ENCODE measurements around the gene THRB. TPM values are rescaled to one million over a fixed set of nuclear protein-coding genes. Genes with fewer than 3 reads are reported as not detected.

The THRB gene
- total and polyA plus RNA-seq, 4 experiments from 2014 or later: 0.03 TPM; not detected in 3

GRCh38 chr3:24443476-24443875 is 51.2 kb downstream of the THRB start:
- DNase-seq: no peak
- Mint-ChIP-seq H3K27ac (no peak overlapping the region), H3K4me1 (no peaks in the 10 kb centered on the region), H3K4me3 (no peak overlapping the region), H3K36me3 (no peaks in the 10 kb centered on the region), H3K9me3 (peaks cover 0 to 3% (median 0%) of the 10 kb centered on the region in 8 donors), H3K27me3 (no peaks in the 10 kb centered on the region)
- Histone ChIP-seq H3K36me3 (ENCODE audit: insufficient read depth, low read length) (no peaks in the 10 kb centered on the region), H3K4me1 (ENCODE audit: insufficient read depth, low read length) (no peaks in the 10 kb centered on the region), H3K27me3 (ENCODE audit: insufficient read depth, low read length) (no peaks in the 10 kb centered on the region), H3K27ac (ENCODE audit: low read depth, low read length) (no peak overlapping the region), H3K9me3 (ENCODE audit: control insufficient read depth in 1 of 2, low read length in 2 of 2) (no peaks in the 10 kb centered on the region), H3K4me3 (ENCODE audit: low read length in 2 of 2) (no peak overlapping the region)
- intact Hi-C loops (cut with micrococcal nuclease): no loop called here
- ChIA-PET CTCF (ENCODE audit: partially characterized antibody) (no interaction called here), POLR2A (ENCODE audit: partially characterized antibody) (no interaction called here)

- H3K36me3 Mint-ChIP-seq: no peaks in the 10 kb centered on the region
- H3K4me1 ChIP-seq (ENCODE audit: insufficient read depth, low read length): no peaks in the 10 kb centered on the region
- intact Hi-C loops (cut with micrococcal nuclease): no loop called here
- no peaks in the 10 kb centered on the region for H3K27me3 Mint-ChIP-seq
- CTCF ChIA-PET (ENCODE audit: partially characterized antibody): no interaction called here
- H3K4me1 Mint-ChIP-seq: no peaks in the 10 kb centered on the region
- H3K9me3 Mint-ChIP-seq: no peaks in the 10 kb centered on the region
- H3K4me3 ChIP-seq (ENCODE audit: low read length in 2 of 2): no peak overlapping the region
- POLR2A ChIA-PET (ENCODE audit: partially characterized antibody): no interaction called here
- no peaks in the 10 kb centered on the region for H3K36me3 ChIP-seq (ENCODE audit: insufficient read depth, low read length)
- H3K27me3 ChIP-seq (ENCODE audit: insufficient read depth, low read length): no peaks in the 10 kb centered on the region
- no peaks in the 10 kb centered on the region for H3K9me3 ChIP-seq (ENCODE audit: control insufficient read depth in 1 of 2, low read length in 2 of 2)
- no peak overlapping the region for H3K27ac Mint-ChIP-seq
- no peak overlapping the region for H3K27ac ChIP-seq (ENCODE audit: low read depth, low read length)
- DNase-seq: no peak
- no peak overlapping the region for H3K4me3 Mint-ChIP-seq
Measured at GRCh38 chr3:24440760-24441464, 53.7 kb downstream of the THRB start.

- no peak overlapping the region for H3K4me3 ChIP-seq (ENCODE audit: low read length in 2 of 2)
- H3K27ac ChIP-seq (ENCODE audit: low read depth, low read length): no peak overlapping the region
- Mint-ChIP-seq H3K27ac (no peak overlapping the region), H3K4me1 (no peaks in the 10 kb centered on the region), H3K9me3 (peaks cover 0 to 2% (median 0%) of the 10 kb centered on the region in 8 donors), H3K36me3 (no peaks in the 10 kb centered on the region), H3K27me3 (no peaks in the 10 kb centered on the region), H3K4me3 (no peak overlapping the region)
- no peaks in the 10 kb centered on the region for H3K9me3 ChIP-seq (ENCODE audit: control insufficient read depth in 1 of 2, low read length in 2 of 2)
- H3K27me3 ChIP-seq (ENCODE audit: insufficient read depth, low read length): no peaks in the 10 kb centered on the region
- intact Hi-C loops (cut with micrococcal nuclease): no loop called here
- ChIA-PET CTCF (ENCODE audit: partially characterized antibody) (no interaction called here), POLR2A (ENCODE audit: partially characterized antibody) (no interaction called here)
- no peaks in the 10 kb centered on the region for H3K4me1 ChIP-seq (ENCODE audit: insufficient read depth, low read length)
- DNase-seq: no peak
- H3K36me3 ChIP-seq (ENCODE audit: insufficient read depth, low read length): no peaks in the 10 kb centered on the region
Measured at GRCh38 chr3:24439021-24439420, 55.6 kb downstream of the THRB start.

GRCh38 chr3:24437326-24437725 is 57.3 kb downstream of the THRB start:
- no peaks in the 10 kb centered on the region for H3K36me3 Mint-ChIP-seq
- H3K4me1 ChIP-seq (ENCODE audit: insufficient read depth, low read length): no peaks in the 10 kb centered on the region
- no peaks in the 10 kb centered on the region for H3K9me3 ChIP-seq (ENCODE audit: control insufficient read depth in 1 of 2, low read length in 2 of 2)
- H3K4me3 ChIP-seq (ENCODE audit: low read length in 2 of 2): no peak overlapping the region
- peaks cover 0 to 4% (median 0%) of the 10 kb centered on the region in 8 donors for H3K9me3 Mint-ChIP-seq
- ChIA-PET CTCF (ENCODE audit: partially characterized antibody) (no interaction called here), POLR2A (ENCODE audit: partially characterized antibody) (no interaction called here)
- H3K4me1 Mint-ChIP-seq: no peaks in the 10 kb centered on the region
- H3K27me3 ChIP-seq (ENCODE audit: insufficient read depth, low read length): no peaks in the 10 kb centered on the region
- H3K27me3 Mint-ChIP-seq: no peaks in the 10 kb centered on the region
- DNase-seq: no peak
- no peak overlapping the region for H3K4me3 Mint-ChIP-seq
- no peaks in the 10 kb centered on the region for H3K36me3 ChIP-seq (ENCODE audit: insufficient read depth, low read length)
- no peak overlapping the region for H3K27ac ChIP-seq (ENCODE audit: low read depth, low read length)
- intact Hi-C loops (cut with micrococcal nuclease): no loop called here
- no peak overlapping the region for H3K27ac Mint-ChIP-seq

GRCh38 chr3:24435584-24435983 is 59.1 kb downstream of the THRB start:
- Mint-ChIP-seq H3K27me3 (no peaks in the 10 kb centered on the region), H3K4me1 (no peaks in the 10 kb centered on the region), H3K36me3 (no peaks in the 10 kb centered on the region), H3K27ac (no peak overlapping the region), H3K4me3 (no peak overlapping the region), H3K9me3 (peaks cover 0 to 4% (median 0%) of the 10 kb centered on the region in 8 donors)
- H3K4me1 ChIP-seq (ENCODE audit: insufficient read depth, low read length): no peaks in the 10 kb centered on the region
- no peak overlapping the region for H3K27ac ChIP-seq (ENCODE audit: low read depth, low read length)
- intact Hi-C loops (cut with micrococcal nuclease): no loop called here
- no peak for DNase-seq
- POLR2A ChIA-PET (ENCODE audit: partially characterized antibody): no interaction called here
- H3K27me3 ChIP-seq (ENCODE audit: insufficient read depth, low read length): no peaks in the 10 kb centered on the region
- H3K36me3 ChIP-seq (ENCODE audit: insufficient read depth, low read length): no peaks in the 10 kb centered on the region
- H3K4me3 ChIP-seq (ENCODE audit: low read length in 2 of 2): no peak overlapping the region
- H3K9me3 ChIP-seq (ENCODE audit: control insufficient read depth in 1 of 2, low read length in 2 of 2): no peaks in the 10 kb centered on the region
- CTCF ChIA-PET (ENCODE audit: partially characterized antibody): no interaction called here

GRCh38 chr3:24434651-24435050 is 60.0 kb downstream of the THRB start:
- Histone ChIP-seq H3K27ac (ENCODE audit: low read depth, low read length) (no peak overlapping the region), H3K9me3 (ENCODE audit: control insufficient read depth in 1 of 2, low read length in 2 of 2) (no peaks in the 10 kb centered on the region), H3K36me3 (ENCODE audit: insufficient read depth, low read length) (no peaks in the 10 kb centered on the region), H3K4me3 (ENCODE audit: low read length in 2 of 2) (no peak overlapping the region), H3K27me3 (ENCODE audit: insufficient read depth, low read length) (no peaks in the 10 kb centered on the region), H3K4me1 (ENCODE audit: insufficient read depth, low read length) (no peaks in the 10 kb centered on the region)
- no peak overlapping the region for H3K27ac Mint-ChIP-seq
- intact Hi-C loops (cut with micrococcal nuclease): no loop called here
- H3K9me3 Mint-ChIP-seq: peaks cover 0 to 4% (median 1%) of the 10 kb centered on the region in 8 donors
- no peak for DNase-seq
- H3K4me3 Mint-ChIP-seq: no peak overlapping the region
- no peaks in the 10 kb centered on the region for H3K27me3 Mint-ChIP-seq
- no peaks in the 10 kb centered on the region for H3K4me1 Mint-ChIP-seq
- ChIA-PET POLR2A (ENCODE audit: partially characterized antibody) (no interaction called here), CTCF (ENCODE audit: partially characterized antibody) (no interaction called here)
- H3K36me3 Mint-ChIP-seq: no peaks in the 10 kb centered on the region

- H3K9me3 Mint-ChIP-seq: peaks cover 0 to 6% (median 1%) of the 10 kb centered on the region in 8 donors
Measured at GRCh38 chr3:24433838-24434591, 60.6 kb downstream of the THRB start.

More at GRCh38 chr3:24433838-24434591, 60.6 kb downstream of the THRB start:
- Mint-ChIP-seq H3K36me3 (no peaks in the 10 kb centered on the region), H3K27ac (no peak overlapping the region), H3K4me1 (no peaks in the 10 kb centered on the region), H3K4me3 (no peak overlapping the region), H3K27me3 (no peaks in the 10 kb centered on the region)
- no peak for DNase-seq
- no peaks in the 10 kb centered on the region for H3K36me3 ChIP-seq (ENCODE audit: insufficient read depth, low read length)
- no peak overlapping the region for H3K4me3 ChIP-seq (ENCODE audit: low read length in 2 of 2)
- intact Hi-C loops (cut with micrococcal nuclease): no loop called here
- ChIA-PET CTCF (ENCODE audit: partially characterized antibody) (no interaction called here), POLR2A (ENCODE audit: partially characterized antibody) (no interaction called here)
- H3K27me3 ChIP-seq (ENCODE audit: insufficient read depth, low read length): no peaks in the 10 kb centered on the region
- no peaks in the 10 kb centered on the region for H3K9me3 ChIP-seq (ENCODE audit: control insufficient read depth in 1 of 2, low read length in 2 of 2)
- no peak overlapping the region for H3K27ac ChIP-seq (ENCODE audit: low read depth, low read length)
- H3K4me1 ChIP-seq (ENCODE audit: insufficient read depth, low read length): no peaks in the 10 kb centered on the region

Data from CD4-positive, alpha-beta memory T cell (primary cell).